GM12878 (cell line): ENCODE results near the gene ZC3H7B. TPM values are rescaled to one million over a fixed set of nuclear protein-coding genes. Genes with fewer than 3 reads are reported as not detected.

Experiments used
- ATAC-seq: fragments of 200-7000 bp; cut with Tn5 transposase; 3 replicates; pipeline ENCODE4 v1.9.1; 2020; ENCODE audit warnings: mild to moderate bottlenecking, moderate library complexity
- BruUV-seq: library from RNA; stranded (reverse); fragments of 400-500 nt; replicated peaks from 2 replicates; lab custom pipeline; 2021; lab: Mats Ljungman, UMichigan
- CTCF ChIA-PET: fragments of 300-600 bp; sonication (Branson Sonifier 250); formaldehyde crosslinking; extraction: SDS; loops from one replicate; lab custom pipeline; 2021; ENCODE audit warnings: inconsistent platforms; lab: Yijun Ruan, JAX
- POLR2A ChIA-PET: fragments of 350-600 bp; formaldehyde crosslinking; extraction: SDS; loops from one replicate; lab custom pipeline; 2021; ENCODE audit warnings: inconsistent platforms; lab: Charles Lee
- RAD21 ChIA-PET: fragments of 300-600 bp; sonication (Branson Sonifier 250); formaldehyde crosslinking; loops from one replicate; lab custom pipeline; 2023; ENCODE audit warnings: antibody characterized with exemption; ENCODE audit not compliant: unreplicated experiment; lab: Charles Lee
- SMC1A ChIA-PET: fragments of 300-600 bp; sonication (Branson Sonifier 250); formaldehyde crosslinking; loops from one replicate; lab custom pipeline; 2023; ENCODE audit not compliant: unreplicated experiment, uncharacterized antibody; lab: Charles Lee
- DNase-seq: peaks from one replicate; pipeline ENCODE4 v3.0.0-alpha.2; 2011; ENCODE audit warnings: low read depth, low spot score
- FAIRE-seq: peaks from 3 replicates; lab custom pipeline; 2011; peaks lifted over from hg19 to GRCh38; lab: Jason Lieb, UNC
- H2AFZ ChIP-seq: 2 replicates; pipeline ENCODE4 v1.6.0; 2011; ENCODE audit warnings: low read depth, low read length, control low read depth; ENCODE audit not compliant: control insufficient read depth
- H3K27ac ChIP-seq: 2 replicates; pipeline ENCODE4 v1.5.1; 2011; ENCODE audit warnings: control low read depth; ENCODE audit not compliant: control insufficient read depth, insufficient read depth
- H3K27me3 ChIP-seq, 2 experiments: replicated peaks in 1 of 2; 2 replicates each; pipeline versions ENCODE4 v1.6.0 to v1.6.1; 2011; ENCODE audit warnings: low read length in 1 of 2; ENCODE audit not compliant: control insufficient read depth in 2 of 2, insufficient read depth in 2 of 2
- H3K36me3 ChIP-seq, 2 experiments: 2 replicates each; pipeline ENCODE4 v1.5.1; 2011; ENCODE audit warnings: low read length in 1 of 2; ENCODE audit not compliant: control insufficient read depth in 2 of 2, insufficient read depth in 2 of 2
- H3K4me1 ChIP-seq: 2 replicates; pipeline ENCODE4 v1.6.1; 2011; ENCODE audit warnings: mild to moderate bottlenecking, low read length, moderate library complexity, mixed read lengths; ENCODE audit not compliant: control insufficient read depth, insufficient read depth
- H3K4me2 ChIP-seq: 2 replicates; pipeline ENCODE4 v1.6.0; 2011; ENCODE audit warnings: control low read depth; ENCODE audit not compliant: control insufficient read depth, insufficient read depth
- H3K4me3 ChIP-seq: fragments of 200-600 bp; sonication (generic); 2 replicates; pipeline ENCODE4 v1.5.1; 2016
- H3K79me2 ChIP-seq: 2 replicates; pipeline ENCODE4 v1.6.0; 2011; ENCODE audit warnings: low read length; ENCODE audit not compliant: control insufficient read depth, insufficient read depth
- H3K9ac ChIP-seq: 2 replicates; pipeline ENCODE4 v1.8.0; 2011; ENCODE audit warnings: low read length, control low read depth, mixed read lengths; ENCODE audit not compliant: control insufficient read depth, insufficient read depth
- H3K9me3 ChIP-seq: replicated peaks from 3 replicates; pipeline ENCODE4 v1.5.1; 2011; ENCODE audit warnings: mild to moderate bottlenecking, low read length; ENCODE audit not compliant: control insufficient read depth, insufficient read depth
- H4K20me1 ChIP-seq: 2 replicates; pipeline ENCODE4 v1.6.0; 2011; ENCODE audit not compliant: control insufficient read depth, insufficient read depth
- WGBS: methylation state at CpG from one replicate; pipeline ENCODE4 v1.1.6; 2016; ENCODE audit warnings: low lambda C conversion rate; ENCODE audit not compliant: insufficient replicate concordance, insufficient coverage; ENCODE audit errors: missing lambda C conversion rate; 5-methylcytosine and 5-hydroxymethylcytosine counted together
- in situ Hi-C: fragments of 300-500 bp; cut with MboI; formaldehyde crosslinking; loops from 9 replicates; pipeline ENCODE4 v1.14.3; 2018; ENCODE audit warnings: mixed read lengths
- intact Hi-C: fragments of 100-400 bp; cut with micrococcal nuclease; formaldehyde crosslinking; loops from one replicate; pipeline ENCODE4 v1.14.2; 2022; ENCODE audit not compliant: unreplicated experiment
- polyA plus RNA-seq, 11 experiments: library from polyadenylated mRNA; depleted of rRNA in 4 of 11; unstranded in 6 of 11; stranded (reverse) in 5 of 11; fragments of >200 nt; fragmentation: Nextera tagmentation in 4 of 11; fragmentation: Illumina TruSeq in 1 of 11; extraction: Ambion mirVana in 4 of 11; extraction: Trizol in 1 of 11; gene quantifications; 1 replicate in 1 of 11; 2 replicates in 10 of 11; pipeline versions ENCODE4 v1.2.1 to v1.2.3, GENCODE V29; 2011 to 2016; ENCODE audit warnings: inconsistent platforms in 2 of 11, missing spikeins in 2 of 11, low read depth in 1 of 11
- total RNA-seq, 4 experiments: library from RNA; depleted of rRNA in 3 of 4; stranded (reverse); fragments of >200 nt in 3 of 4; fragmentation: Illumina TruSeq in 1 of 4; extraction: Trizol in 1 of 4; gene quantifications; 2 replicates each; pipeline versions ENCODE4 v1.2.1 to v1.2.3, GENCODE V29; 2013 to 2021
- TF ChIP-seq, protein P1 (sequence below): IDR thresholded peaks from 2 replicates; pipeline ENCODE4 v1.6.1; 2011; ENCODE audit warnings: low read depth, low read length, improper control_type of control experiment, borderline replicate concordance
- TF ChIP-seq, protein P2 (sequence below): fragments of 450-650 bp; IDR thresholded peaks from 2 replicates; pipeline ENCODE4 v1.6.1; 2018; ENCODE audit warnings: mild to moderate bottlenecking, low read depth, moderate library complexity; ENCODE audit not compliant: partially characterized antibody
- TF ChIP-seq, protein P3 (sequence below), 3 experiments: IDR thresholded peaks in 2 of 3; conservative IDR thresholded peaks in 1 of 3; 2 replicates each; pipeline ENCODE4 v1.5.1; 2011; ENCODE audit warnings: low read depth in 3 of 3, low read length in 3 of 3, mild to moderate bottlenecking in 3 of 3, control low read depth in 2 of 3, moderate library complexity in 2 of 3, inconsistent platforms in 1 of 3, mixed read lengths in 1 of 3; ENCODE audit not compliant: control insufficient read depth in 2 of 3, insufficient read depth in 1 of 3; ENCODE audit errors: extremely low read depth in 1 of 3

ZC3H7B gene
- total and polyA plus RNA-seq, 10 of the 15 experiments (the other 5 are each of a cell fraction or from before 2014, with no cell fraction given) = 0.26 to 52.3 (median 22.4) TPM

DNA sequence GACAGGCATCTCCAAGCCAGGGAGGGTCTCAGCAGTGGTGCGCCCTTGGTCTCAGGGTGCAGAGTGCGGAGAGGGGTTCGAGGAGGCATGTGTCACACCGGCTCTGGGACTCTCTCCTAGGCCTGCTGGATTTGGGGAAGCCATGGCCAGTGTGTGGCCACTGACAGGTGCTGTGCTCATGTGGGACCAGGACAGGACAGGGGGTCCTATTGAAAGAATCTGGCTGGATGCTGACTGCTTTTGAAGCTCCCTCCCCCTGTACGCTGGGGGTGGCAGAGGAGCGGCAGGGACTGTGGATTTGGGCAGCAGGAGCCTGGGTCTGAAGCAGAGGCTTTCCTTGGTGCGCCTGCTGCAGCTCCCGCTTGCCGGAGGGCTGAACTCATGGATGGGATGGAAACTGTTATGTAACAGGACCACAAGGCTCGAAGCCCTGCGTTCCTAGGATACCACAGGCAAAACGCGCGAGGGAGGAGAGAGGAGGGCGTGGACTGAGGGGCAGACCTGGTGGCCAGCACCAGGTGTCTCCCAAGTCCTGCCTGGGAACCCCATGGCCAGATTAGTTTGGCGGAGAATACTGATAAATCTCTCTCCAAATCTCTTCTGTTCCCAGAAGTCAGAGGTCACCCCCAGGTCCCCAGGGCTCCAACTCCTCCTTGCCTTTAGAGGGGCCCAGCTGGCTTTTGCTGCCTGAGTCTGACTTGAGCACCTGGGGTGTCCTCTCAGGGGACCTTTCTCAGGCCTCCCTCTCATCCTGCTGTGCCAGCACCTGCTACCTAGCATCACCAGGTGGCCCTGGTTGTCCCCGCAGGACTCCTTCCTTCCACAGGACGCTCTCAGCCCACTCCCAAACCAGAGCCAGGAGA lies 66.6 kb downstream of the ZC3H7B start:
- peaks cover 0 to 3% of the 10 kb centered on the region in 2 experiments; a peak in 1 of 4 replicates for H3K27me3 ChIP-seq
- no peaks in the 10 kb centered on the region for H3K9me3 ChIP-seq
- no TSS peak for BruUV-seq
- TF ChIP-seq, protein P1, sequence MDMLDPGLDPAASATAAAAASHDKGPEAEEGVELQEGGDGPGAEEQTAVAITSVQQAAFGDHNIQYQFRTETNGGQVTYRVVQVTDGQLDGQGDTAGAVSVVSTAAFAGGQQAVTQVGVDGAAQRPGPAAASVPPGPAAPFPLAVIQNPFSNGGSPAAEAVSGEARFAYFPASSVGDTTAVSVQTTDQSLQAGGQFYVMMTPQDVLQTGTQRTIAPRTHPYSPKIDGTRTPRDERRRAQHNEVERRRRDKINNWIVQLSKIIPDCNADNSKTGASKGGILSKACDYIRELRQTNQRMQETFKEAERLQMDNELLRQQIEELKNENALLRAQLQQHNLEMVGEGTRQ = no peak
- TF ChIP-seq, protein P2, sequence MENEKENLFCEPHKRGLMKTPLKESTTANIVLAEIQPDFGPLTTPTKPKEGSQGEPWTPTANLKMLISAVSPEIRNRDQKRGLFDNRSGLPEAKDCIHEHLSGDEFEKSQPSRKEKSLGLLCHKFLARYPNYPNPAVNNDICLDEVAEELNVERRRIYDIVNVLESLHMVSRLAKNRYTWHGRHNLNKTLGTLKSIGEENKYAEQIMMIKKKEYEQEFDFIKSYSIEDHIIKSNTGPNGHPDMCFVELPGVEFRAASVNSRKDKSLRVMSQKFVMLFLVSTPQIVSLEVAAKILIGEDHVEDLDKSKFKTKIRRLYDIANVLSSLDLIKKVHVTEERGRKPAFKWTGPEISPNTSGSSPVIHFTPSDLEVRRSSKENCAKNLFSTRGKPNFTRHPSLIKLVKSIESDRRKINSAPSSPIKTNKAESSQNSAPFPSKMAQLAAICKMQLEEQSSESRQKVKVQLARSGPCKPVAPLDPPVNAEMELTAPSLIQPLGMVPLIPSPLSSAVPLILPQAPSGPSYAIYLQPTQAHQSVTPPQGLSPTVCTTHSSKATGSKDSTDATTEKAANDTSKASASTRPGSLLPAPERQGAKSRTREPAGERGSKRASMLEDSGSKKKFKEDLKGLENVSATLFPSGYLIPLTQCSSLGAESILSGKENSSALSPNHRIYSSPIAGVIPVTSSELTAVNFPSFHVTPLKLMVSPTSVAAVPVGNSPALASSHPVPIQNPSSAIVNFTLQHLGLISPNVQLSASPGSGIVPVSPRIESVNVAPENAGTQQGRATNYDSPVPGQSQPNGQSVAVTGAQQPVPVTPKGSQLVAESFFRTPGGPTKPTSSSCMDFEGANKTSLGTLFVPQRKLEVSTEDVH = no peak
- TF ChIP-seq, protein P3, sequence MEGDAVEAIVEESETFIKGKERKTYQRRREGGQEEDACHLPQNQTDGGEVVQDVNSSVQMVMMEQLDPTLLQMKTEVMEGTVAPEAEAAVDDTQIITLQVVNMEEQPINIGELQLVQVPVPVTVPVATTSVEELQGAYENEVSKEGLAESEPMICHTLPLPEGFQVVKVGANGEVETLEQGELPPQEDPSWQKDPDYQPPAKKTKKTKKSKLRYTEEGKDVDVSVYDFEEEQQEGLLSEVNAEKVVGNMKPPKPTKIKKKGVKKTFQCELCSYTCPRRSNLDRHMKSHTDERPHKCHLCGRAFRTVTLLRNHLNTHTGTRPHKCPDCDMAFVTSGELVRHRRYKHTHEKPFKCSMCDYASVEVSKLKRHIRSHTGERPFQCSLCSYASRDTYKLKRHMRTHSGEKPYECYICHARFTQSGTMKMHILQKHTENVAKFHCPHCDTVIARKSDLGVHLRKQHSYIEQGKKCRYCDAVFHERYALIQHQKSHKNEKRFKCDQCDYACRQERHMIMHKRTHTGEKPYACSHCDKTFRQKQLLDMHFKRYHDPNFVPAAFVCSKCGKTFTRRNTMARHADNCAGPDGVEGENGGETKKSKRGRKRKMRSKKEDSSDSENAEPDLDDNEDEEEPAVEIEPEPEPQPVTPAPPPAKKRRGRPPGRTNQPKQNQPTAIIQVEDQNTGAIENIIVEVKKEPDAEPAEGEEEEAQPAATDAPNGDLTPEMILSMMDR (IDR thresholded peaks at IDR 0.05 in 2 of 3, conservative IDR thresholded peaks at IDR 0.05 in 1 of 3; ENCODE audit: control insufficient read depth in 2 of 3, extremely low read depth in 1 of 3, insufficient read depth in 1 of 3, low read depth in 3 of 3, low read length in 3 of 3) = no peak
- in situ Hi-C loops (no loop called here), intact Hi-C loops (no loop called here)
- H3K4me3 ChIP-seq = no peak overlapping the region
- H3K79me2 ChIP-seq = no peaks in the 10 kb centered on the region
- no peak overlapping the region for H2AFZ ChIP-seq
- DNase-seq (no peak), FAIRE-seq (no peak), ATAC-seq (no peak)
- no peaks in the 10 kb centered on the region for H3K4me1 ChIP-seq
- no peak overlapping the region for H3K27ac ChIP-seq
- POLR2A ChIA-PET = no interaction called here
- no peak overlapping the region for H3K9ac ChIP-seq
- H4K20me1 ChIP-seq = no peaks in the 10 kb centered on the region
- no peak overlapping the region for H3K4me2 ChIP-seq
- CTCF ChIA-PET = no interaction called here
- no peaks in the 10 kb centered on the region for H3K36me3 ChIP-seq
- RAD21 ChIA-PET = no interaction called here
- 81% methylated on average over 18 of the region's 18 CpGs for WGBS
- SMC1A ChIA-PET = no interaction called here
